Central memory CD8-positive, alpha-beta T cell (primary cell): ENCODE data around the gene CRCP.
"Not testable (repeated sequence)": the region's sequence is repeated elsewhere in the genome, so short reads cannot be mapped to it uniquely, and the experiment has no call there.

ENCODE experiments used
- ATAC-seq: fragments of 150-1000 bp; cut with Tn5 transposase; replicated peaks from 2 replicates; pipeline ENCODE4 v1.10.0; 2022; ENCODE audit warnings: mild to moderate bottlenecking, moderate FRiP score, moderate number of reproducible peaks; ENCODE audit not compliant: poor library complexity, severe bottlenecking; ENCODE audit errors: extremely low read depth
- DNase-seq, 2 donors: peaks; one replicate each; pipeline ENCODE4 v3.0.0; 2021; ENCODE audit warnings: low spot score in 2 of 2
- H3K27ac Mint-ChIP-seq: one replicate; pipeline ENCODE4 v1.8.0; 2022; ENCODE audit warnings: low read depth, mild to moderate bottlenecking, moderate library complexity, mixed read lengths
- H3K27me3 Mint-ChIP-seq: one replicate; pipeline ENCODE4 v1.8.0; 2022; ENCODE audit warnings: mixed read lengths
- H3K36me3 Mint-ChIP-seq: one replicate; pipeline ENCODE4 v1.8.0; 2022; ENCODE audit warnings: mild to moderate bottlenecking, moderate library complexity, mixed read lengths; ENCODE audit not compliant: insufficient read depth
- H3K4me1 Mint-ChIP-seq: one replicate; pipeline ENCODE4 v1.8.0; 2022; ENCODE audit warnings: mixed read lengths
- H3K4me3 Mint-ChIP-seq: one replicate; pipeline ENCODE4 v1.8.0; 2022; ENCODE audit warnings: mild to moderate bottlenecking, moderate library complexity, mixed read lengths
- H3K9me3 Mint-ChIP-seq: one replicate; pipeline ENCODE4 v1.8.0; 2022; ENCODE audit warnings: mixed read lengths

The CRCP gene

DNA sequence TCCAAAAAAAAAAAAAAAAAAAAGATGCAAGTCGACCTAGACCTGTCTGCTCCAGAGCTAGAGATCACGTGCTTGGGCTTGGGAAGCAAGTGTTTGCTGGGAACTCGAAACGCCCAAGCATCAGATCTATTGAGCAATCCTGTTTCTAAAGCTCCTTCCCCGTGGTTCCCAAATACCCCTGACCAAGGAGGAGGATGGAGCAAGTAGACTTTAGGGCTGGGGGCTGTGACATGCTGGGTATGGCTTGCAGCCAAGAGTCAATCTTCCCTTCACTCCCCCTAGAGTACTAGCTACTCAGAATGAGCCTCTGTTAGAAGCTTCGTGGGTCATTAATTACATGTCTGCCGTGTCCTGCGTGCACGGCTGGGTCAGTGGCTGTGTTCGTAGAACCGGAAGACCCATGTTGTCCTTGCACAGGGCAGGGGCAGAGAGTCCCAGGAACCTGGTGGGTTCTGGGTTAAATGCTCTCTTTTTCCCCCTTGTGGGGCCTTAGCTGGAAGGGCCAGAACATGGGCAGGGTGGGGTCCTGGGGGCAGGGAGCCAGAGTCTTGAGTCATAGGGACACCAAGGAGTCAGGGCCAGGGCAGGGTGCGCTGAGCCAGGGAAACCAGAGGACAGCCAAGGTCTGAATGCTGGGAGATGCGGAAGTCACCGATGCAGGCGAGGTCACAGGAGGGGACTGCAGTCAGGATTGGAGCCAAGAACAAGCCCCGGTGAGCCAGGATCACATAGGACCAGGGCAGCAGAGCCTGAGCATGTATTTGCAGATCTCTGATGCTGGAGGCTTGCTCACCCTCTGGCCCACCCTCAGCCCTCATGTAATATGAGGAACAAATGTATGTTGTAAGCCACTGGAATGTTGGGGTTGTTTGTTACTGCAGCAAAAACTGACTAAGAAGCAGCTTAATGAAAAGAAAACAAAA lies 55.9 kb downstream of the CRCP start:
- DNase-seq: no peak
- no peaks in the 10 kb centered on the region for H3K9me3 Mint-ChIP-seq
- no peak for ATAC-seq
- no peak overlapping the region for H3K27ac Mint-ChIP-seq
- H3K4me1 Mint-ChIP-seq: no peaks in the 10 kb centered on the region
- H3K27me3 Mint-ChIP-seq: no peaks in the 10 kb centered on the region
- H3K4me3 Mint-ChIP-seq: no peak overlapping the region
- no peaks in the 10 kb centered on the region for H3K36me3 Mint-ChIP-seq

DNA sequence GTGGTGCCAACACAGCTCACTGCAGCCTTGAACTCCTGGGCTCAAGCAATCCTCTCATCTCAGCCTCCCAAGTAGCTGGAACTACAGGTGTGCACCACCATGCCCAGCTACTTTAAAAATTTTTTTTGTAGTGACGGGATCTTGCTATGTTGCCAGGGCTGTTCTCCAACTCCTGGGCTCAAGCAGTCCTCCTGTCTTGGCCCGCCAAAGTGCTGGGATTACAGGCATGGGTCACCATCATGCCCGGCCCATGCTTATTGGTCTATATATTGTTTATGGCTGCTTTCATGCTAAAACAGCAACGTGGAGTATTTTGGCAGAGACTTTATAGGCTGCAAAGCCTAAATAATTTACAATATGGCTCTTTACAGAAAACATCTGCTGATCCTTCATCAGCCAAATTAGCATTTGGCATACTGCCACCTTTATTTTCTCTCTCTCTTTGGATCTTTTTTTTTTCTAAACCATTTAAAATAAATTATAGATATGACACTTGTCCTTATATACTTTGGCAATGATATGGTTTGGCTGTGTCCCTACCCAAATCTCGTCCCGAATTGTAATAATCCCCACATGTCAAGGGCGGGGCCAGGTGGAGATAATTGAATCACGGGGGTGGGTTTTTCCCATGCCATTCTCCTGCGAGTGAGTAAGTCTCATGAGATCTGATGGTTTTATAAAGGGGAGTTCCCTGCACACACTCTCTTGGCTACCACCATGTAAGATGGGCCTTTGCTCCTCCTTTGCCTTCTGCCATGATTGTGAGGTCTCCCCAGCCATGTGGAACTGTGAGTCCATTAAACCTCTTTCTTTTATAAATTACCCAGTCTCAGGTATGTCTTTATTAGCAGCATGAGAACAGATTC lies 58.1 kb downstream of the CRCP start:
- not testable (repeated sequence) for H3K4me3 Mint-ChIP-seq, H3K4me1 Mint-ChIP-seq, DNase-seq, H3K27me3 Mint-ChIP-seq, H3K36me3 Mint-ChIP-seq, H3K9me3 Mint-ChIP-seq, ATAC-seq
- H3K27ac Mint-ChIP-seq: peak overlapping the region; percentile 14

DNA sequence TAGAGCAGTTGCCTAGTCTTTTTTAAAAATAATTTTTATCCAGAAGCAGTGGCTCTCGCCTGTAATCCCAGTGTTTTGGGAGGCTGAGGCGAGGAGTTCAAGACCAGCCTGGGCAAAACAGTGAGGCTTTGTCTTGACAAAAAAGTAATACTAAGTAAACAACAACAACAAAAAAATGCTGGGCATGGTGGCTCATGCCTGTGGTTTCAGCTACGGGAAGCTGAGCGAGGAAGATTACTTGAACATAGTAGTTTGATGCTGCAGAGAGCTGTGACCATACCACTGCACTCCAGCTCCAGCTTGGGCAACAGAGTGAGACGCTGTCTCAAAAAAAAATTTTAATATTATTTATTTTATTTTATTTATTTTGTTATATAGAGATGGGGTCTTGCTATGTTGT lies 59.2 kb downstream of the CRCP start:
- Mint-ChIP-seq H3K27ac (no peak overlapping the region), H3K4me1 (no peaks in the 10 kb centered on the region), H3K36me3 (no peaks in the 10 kb centered on the region), H3K4me3 (no peak overlapping the region), H3K9me3 (no peaks in the 10 kb centered on the region), H3K27me3 (no peaks in the 10 kb centered on the region)
- DNase-seq (no peak), ATAC-seq (no peak)

DNA sequence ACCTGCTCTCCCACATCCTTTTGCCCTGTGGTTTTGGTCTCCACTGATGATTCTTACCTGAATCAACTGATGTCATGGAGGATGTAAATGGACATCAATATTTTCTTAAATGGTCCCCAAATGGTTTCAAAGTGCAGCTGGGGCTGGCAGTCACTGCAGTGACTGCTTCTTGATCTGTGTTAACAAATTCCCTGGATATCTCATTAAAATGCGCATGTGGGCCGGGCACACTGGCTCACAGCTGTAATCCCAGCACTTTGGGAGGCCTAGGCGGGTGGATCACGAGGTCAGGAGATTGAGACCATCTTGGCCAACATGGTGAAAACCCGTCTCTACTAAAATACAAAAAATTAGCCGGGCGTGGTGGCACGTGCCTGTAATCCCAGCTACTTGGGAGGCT lies 60.4 kb downstream of the CRCP start:
- H3K4me1 Mint-ChIP-seq, H3K36me3 Mint-ChIP-seq, H3K27ac Mint-ChIP-seq, ATAC-seq, H3K27me3 Mint-ChIP-seq, H3K9me3 Mint-ChIP-seq, DNase-seq, H3K4me3 Mint-ChIP-seq: not testable (repeated sequence)

DNA sequence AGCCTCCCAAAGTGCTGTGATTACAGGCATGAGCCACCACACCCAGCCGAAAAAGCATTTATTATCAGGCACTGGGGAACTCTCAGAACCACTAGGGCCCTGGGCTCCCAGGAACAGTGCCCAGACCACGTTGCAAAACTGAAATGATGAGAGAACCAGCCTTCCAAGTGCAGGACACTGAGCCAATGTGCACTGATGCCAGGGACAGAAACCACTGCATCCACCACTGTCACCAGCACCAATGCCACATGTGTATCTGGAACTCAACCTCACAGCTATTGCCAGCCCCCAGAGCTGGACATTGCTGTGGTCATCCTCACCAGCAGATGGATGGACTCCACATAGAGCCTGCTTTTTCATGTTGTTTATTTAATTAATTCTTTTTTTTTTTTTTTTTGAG lies 62.3 kb downstream of the CRCP start:
- no peak overlapping the region for H3K27ac Mint-ChIP-seq
- DNase-seq (no peak), ATAC-seq (no peak)
- H3K27me3 Mint-ChIP-seq: no peaks in the 10 kb centered on the region
- H3K4me1 Mint-ChIP-seq: no peaks in the 10 kb centered on the region
- peaks cover 1% of the 10 kb centered on the region for H3K36me3 Mint-ChIP-seq
- H3K4me3 Mint-ChIP-seq: no peak overlapping the region
- H3K9me3 Mint-ChIP-seq: no peaks in the 10 kb centered on the region

DNA sequence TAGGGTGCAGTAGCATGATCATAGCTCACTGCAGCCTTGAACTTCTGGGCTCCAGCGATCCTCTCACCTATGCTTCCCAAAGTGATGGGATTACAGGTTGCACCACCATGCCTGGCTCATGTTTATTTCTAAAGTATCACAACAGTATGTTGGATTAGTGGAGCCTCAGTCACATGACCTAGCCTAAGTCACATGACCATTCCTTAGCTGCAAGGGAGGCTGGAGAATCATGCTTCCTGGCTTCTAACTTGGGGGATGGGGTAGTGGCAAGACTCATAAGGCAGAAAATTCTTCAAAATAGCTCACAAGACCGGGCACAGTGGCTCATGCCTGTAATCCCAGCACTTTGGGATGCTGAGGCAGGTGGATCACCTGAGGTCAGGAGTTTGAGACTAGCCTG lies 63.6 kb downstream of the CRCP start:
- DNase-seq (no peak), ATAC-seq (no peak)
- Mint-ChIP-seq H3K4me3 (no peak overlapping the region), H3K36me3 (peaks cover 1% of the 10 kb centered on the region), H3K9me3 (no peaks in the 10 kb centered on the region), H3K27ac (no peak overlapping the region), H3K27me3 (no peaks in the 10 kb centered on the region), H3K4me1 (no peaks in the 10 kb centered on the region)

DNA sequence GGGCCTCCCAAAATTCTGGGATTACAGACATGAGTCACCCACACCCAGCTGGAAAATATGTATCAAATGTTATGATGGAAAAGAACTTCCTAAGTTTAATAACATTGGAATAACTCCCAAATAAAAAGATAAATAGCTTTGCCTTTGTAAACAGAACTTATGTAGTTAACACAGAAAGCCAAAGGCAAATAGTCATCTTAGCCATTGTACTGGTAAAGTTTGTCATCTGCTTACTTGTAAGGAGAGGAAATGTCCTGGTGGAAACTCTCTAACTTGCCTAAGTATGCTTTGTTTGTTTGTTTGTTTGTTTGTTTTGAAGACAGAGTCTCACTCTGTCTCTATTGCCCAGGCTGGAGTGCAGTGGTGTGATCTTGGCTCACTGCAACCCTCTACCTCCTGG lies 66.7 kb downstream of the CRCP start:
- Mint-ChIP-seq H3K4me3 (no peak overlapping the region), H3K4me1 (no peaks in the 10 kb centered on the region), H3K36me3 (peaks cover 1% of the 10 kb centered on the region), H3K27me3 (no peaks in the 10 kb centered on the region), H3K9me3 (no peaks in the 10 kb centered on the region), H3K27ac (no peak overlapping the region)
- no peak for DNase-seq
- no peak for ATAC-seq

DNA sequence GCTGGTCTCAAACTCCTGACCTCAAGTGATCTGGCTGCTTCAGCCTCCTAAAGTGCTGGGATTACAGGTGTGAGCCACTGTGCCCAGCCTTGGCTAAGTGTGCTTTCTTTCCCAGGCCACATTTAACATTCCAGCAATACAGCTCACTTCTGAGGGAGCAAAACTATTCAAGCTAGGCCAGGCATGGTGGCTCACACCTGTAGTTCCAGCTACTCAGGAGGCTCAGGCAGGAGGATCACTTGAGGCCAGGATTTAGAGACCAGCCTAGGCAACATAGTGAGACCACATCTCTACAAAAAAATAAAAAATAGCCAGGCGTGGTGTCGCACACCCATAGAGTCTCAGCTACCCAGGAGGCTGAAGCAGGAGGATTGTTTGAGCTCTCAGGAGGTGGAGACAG lies 67.2 kb downstream of the CRCP start:
- no peaks in the 10 kb centered on the region for H3K4me1 Mint-ChIP-seq
- H3K9me3 Mint-ChIP-seq: no peaks in the 10 kb centered on the region
- H3K27me3 Mint-ChIP-seq: no peaks in the 10 kb centered on the region
- no peak overlapping the region for H3K27ac Mint-ChIP-seq
- DNase-seq: no peak
- ATAC-seq: no peak
- H3K36me3 Mint-ChIP-seq: peaks cover 1% of the 10 kb centered on the region
- no peak overlapping the region for H3K4me3 Mint-ChIP-seq

DNA sequence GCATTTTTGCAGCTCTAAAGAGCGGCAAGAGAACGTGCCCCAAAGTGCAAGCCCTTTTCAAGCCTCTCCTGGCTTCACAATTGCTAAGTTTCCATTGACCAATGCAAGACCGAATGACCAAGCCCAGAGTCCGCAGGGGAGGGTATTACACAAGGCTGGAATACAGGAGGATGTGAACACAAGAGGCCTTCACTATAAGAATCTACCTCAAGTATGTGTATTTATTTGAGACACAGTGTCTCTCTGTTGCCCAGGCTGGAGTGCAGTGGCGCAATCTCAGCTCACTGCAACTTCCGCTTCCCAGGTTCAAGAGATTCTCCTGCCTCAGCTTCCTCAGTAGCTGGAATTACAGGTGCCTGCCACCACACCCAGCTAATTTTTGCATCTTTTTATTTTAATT lies 68.3 kb downstream of the CRCP start:
- Mint-ChIP-seq H3K27ac (no peak overlapping the region), H3K36me3 (peaks cover 1% of the 10 kb centered on the region), H3K9me3 (no peaks in the 10 kb centered on the region), H3K4me3 (no peak overlapping the region), H3K27me3 (no peaks in the 10 kb centered on the region), H3K4me1 (no peaks in the 10 kb centered on the region)
- no peak for DNase-seq
- no peak for ATAC-seq

DNA sequence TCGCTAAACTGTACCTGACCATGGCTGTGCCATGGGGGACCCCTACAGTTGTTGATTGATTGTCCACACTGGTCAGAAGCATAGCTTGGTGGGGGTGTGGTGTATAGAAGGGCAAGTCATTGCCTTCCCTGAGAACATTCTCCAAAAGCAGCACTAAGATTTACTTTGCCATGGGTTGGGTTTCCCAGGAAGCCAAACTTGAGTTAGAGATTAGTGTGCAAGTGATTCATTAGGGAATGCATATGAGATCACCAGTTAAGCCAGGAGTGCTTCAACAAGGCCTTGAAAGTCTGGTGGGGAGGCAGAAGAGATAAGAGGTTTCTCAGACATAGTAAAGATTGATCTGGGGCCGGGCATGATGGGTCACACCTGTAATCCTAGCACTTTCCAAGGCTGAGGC lies 69.1 kb downstream of the CRCP start:
- no peak overlapping the region for H3K4me3 Mint-ChIP-seq
- H3K36me3 Mint-ChIP-seq: peaks cover 1% of the 10 kb centered on the region
- no peak overlapping the region for H3K27ac Mint-ChIP-seq
- H3K4me1 Mint-ChIP-seq: no peaks in the 10 kb centered on the region
- DNase-seq (no peak), ATAC-seq (no peak)
- H3K27me3 Mint-ChIP-seq: no peaks in the 10 kb centered on the region
- H3K9me3 Mint-ChIP-seq: no peaks in the 10 kb centered on the region

DNA sequence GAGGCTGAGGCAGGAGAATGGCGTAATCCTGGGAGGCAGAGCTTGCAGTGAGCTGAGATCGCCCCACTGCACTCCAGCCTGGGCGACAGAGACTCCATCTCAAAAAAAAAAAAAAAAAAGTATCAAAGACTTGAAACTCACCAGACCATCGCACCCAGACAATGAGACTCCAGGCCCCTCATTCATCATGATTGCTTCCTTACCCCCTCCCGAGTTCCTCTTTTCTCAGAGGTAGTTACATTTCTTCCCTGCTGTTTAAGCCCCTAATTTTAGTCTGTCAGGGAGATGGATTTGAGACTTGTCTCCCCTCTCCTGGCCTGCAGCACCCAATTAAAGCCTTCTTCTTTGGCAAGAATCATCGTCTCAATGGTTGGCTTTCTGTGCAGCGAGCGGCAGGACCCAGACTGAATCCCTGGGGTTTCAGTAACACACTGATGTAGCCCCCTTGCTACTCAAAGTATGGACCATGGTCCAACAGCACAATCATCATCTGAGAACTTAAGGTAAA lies 71.1 kb downstream of the CRCP start:
- Mint-ChIP-seq H3K9me3 (no peaks in the 10 kb centered on the region), H3K27me3 (peaks cover 10% of the 10 kb centered on the region), H3K4me1 (no peaks in the 10 kb centered on the region), H3K27ac (no peak overlapping the region), H3K4me3 (no peak overlapping the region), H3K36me3 (peaks cover 1% of the 10 kb centered on the region)
- DNase-seq: no peak
- ATAC-seq: no peak

DNA sequence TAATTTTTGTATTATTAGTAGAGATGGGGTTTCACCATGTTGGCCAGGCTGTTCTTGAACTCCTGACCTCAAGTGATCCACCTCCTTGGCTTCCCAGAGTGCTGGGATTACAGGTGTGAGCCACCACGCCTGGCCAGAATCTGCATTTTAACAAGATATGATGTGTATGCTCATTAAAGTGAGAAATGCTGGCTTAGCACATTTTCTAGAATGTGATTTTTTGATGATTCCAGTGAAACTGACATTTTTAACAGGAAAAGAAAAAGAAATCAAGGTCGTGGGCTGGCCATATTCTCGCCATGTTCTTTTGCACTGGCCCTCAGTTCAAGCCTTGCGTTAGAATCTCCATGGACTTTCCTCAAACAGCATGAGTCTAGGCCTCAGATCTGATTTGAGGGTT lies 72.3 kb downstream of the CRCP start:
- H3K27ac Mint-ChIP-seq: no peak overlapping the region
- ATAC-seq: no peak
- no peak overlapping the region for H3K4me3 Mint-ChIP-seq
- no peaks in the 10 kb centered on the region for H3K9me3 Mint-ChIP-seq
- no peaks in the 10 kb centered on the region for H3K36me3 Mint-ChIP-seq
- H3K27me3 Mint-ChIP-seq: peaks cover 10% of the 10 kb centered on the region
- H3K4me1 Mint-ChIP-seq: no peaks in the 10 kb centered on the region
- no peak for DNase-seq

DNA sequence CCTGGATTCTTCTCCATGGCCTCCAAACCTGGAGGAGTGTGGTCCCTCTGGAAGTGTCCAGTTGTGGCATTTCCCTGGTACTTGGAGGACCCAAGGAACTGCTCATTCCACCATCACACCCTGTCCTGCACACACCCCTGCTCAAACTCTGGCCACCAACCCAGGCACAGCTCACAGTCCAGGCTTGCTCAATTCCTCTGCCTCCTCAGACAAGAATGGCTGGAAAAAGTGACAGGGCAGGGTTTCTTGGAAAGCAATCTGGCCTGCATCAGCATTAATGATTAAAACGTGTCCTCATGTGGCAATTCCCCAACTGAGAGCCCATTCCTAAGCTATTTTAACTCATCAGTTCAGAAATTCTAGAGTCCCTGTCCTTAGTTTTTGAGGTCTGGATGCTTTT lies 73.3 kb downstream of the CRCP start:
- DNase-seq: no peak

More for the DNA sequence above, 73.3 kb downstream of the CRCP start:
- Mint-ChIP-seq H3K27ac (no peak overlapping the region), H3K4me1 (no peaks in the 10 kb centered on the region), H3K36me3 (no peaks in the 10 kb centered on the region), H3K9me3 (no peaks in the 10 kb centered on the region), H3K27me3 (peaks cover 10% of the 10 kb centered on the region), H3K4me3 (no peak overlapping the region)
- ATAC-seq: no peak
